HT1080 (cell line): ENCODE results near the gene EFNB2. TPM values are rescaled to one million over a fixed set of nuclear protein-coding genes. Genes with fewer than 3 reads are reported as not detected.
A peak's percentile ranks its signal among the peaks of the same experiment; 100 is the strongest.

Experiments used
- DNase-seq: peaks from one replicate; pipeline ENCODE4 v3.0.0-alpha.2; 2015; ENCODE audit warnings: low read depth
- total RNA-seq: library from RNA; depleted of rRNA; stranded (reverse); fragments of >200 nt; shearing (Covaris generic); gene quantifications from 2 replicates; pipeline ENCODE4 v1.2.3, GENCODE V29; 2014

The EFNB2 gene
- total RNA-seq, 1 experiment from 2014 or later: 22.4 TPM

GRCh38 chr13:106526738-106527444 is 8.6 kb downstream of the EFNB2 start:
- DNase-seq: no peak

- no peak for DNase-seq
Measured at GRCh38 chr13:106525865-106526264, 9.6 kb downstream of the EFNB2 start.

GRCh38 chr13:106524108-106524507 is 11.4 kb downstream of the EFNB2 start:
- no peak for DNase-seq

GRCh38 chr13:106523576-106523975 is 11.9 kb downstream of the EFNB2 start:
- DNase-seq: no peak

- DNase-seq: no peak
Measured at GRCh38 chr13:106522898-106523525, 12.4 kb downstream of the EFNB2 start.

- DNase-seq: no peak
Measured at GRCh38 chr13:106522112-106522705, 13.3 kb downstream of the EFNB2 start.

- DNase-seq: no peak
Measured at GRCh38 chr13:106521095-106521799, 14.2 kb downstream of the EFNB2 start.

- no peak for DNase-seq
Measured at GRCh38 chr13:106520251-106521054, 15.0 kb downstream of the EFNB2 start.

GRCh38 chr13:106518512-106518911 is 16.9 kb downstream of the EFNB2 start:
- no peak for DNase-seq

- DNase-seq: no peak
Measured at GRCh38 chr13:106517109-106517847, 18.2 kb downstream of the EFNB2 start.

GRCh38 chr13:106515635-106516254 is 19.7 kb downstream of the EFNB2 start:
- no peak for DNase-seq

GRCh38 chr13:106514928-106515634 is 20.4 kb downstream of the EFNB2 start:
- DNase-seq: no peak

GRCh38 chr13:106513025-106513983 is 22.2 kb downstream of the EFNB2 start:
- DNase-seq: peak; percentile 77

GRCh38 chr13:106507560-106508274 is 27.7 kb downstream of the EFNB2 start:
- DNase-seq: peak; percentile 96

- DNase-seq: no peak
Measured at GRCh38 chr13:106506286-106506685, 29.2 kb downstream of the EFNB2 start.

GRCh38 chr13:106505732-106506131 is 29.7 kb downstream of the EFNB2 start:
- no peak for DNase-seq

GRCh38 chr13:106505295-106505694 is 30.2 kb downstream of the EFNB2 start:
- no peak for DNase-seq
